CD4-positive, alpha-beta T cell treated with Interleukin-21 for 1 hour (primary cell): ENCODE results near the gene UBTD2.
A peak's percentile ranks its signal among the peaks of the same experiment; 100 is the strongest.

ENCODE experiments used
- DNase-seq: peaks from one replicate; pipeline ENCODE4 v3.0.0-alpha.2; 2020

The UBTD2 gene

DNA sequence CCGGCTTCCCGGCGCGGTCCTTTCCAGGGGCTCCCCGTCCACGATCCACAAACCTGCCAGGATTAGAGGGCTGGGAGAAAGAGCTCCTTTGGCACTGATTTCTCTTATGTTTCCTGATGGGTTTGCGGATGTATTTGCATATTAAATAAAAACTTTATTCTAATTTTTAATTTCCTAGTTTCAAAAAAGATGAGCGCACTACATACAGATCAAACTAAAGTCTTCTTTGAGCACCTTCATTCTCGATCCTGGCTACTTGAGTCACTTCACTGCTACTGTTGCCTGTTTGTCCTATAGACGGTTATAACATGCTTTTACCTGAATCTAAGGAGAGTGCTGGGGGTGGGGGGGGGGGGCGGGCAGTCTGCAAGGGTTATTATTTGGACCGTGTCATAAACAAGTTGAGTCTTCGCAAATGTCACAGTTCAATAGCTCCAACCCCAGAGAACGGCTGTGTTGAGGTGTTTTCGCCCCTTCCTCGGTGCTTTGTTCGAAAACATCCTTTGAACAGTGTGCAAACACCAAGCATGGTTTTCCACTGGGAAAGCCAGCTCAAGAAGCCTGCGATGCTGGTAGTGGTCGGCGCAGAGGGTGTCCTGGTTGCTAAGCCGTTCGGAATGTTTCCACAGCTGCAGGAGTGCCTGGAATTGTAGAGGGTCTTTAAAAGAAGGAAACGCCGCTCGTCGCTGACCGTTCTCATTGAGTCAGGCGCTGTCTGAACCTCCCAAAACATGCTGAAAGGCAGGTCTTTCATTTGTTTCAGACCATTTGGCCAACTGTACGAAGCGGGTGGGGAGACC is 94.5 kb downstream of the UBTD2 start:
- DNase-seq: no peak

DNA sequence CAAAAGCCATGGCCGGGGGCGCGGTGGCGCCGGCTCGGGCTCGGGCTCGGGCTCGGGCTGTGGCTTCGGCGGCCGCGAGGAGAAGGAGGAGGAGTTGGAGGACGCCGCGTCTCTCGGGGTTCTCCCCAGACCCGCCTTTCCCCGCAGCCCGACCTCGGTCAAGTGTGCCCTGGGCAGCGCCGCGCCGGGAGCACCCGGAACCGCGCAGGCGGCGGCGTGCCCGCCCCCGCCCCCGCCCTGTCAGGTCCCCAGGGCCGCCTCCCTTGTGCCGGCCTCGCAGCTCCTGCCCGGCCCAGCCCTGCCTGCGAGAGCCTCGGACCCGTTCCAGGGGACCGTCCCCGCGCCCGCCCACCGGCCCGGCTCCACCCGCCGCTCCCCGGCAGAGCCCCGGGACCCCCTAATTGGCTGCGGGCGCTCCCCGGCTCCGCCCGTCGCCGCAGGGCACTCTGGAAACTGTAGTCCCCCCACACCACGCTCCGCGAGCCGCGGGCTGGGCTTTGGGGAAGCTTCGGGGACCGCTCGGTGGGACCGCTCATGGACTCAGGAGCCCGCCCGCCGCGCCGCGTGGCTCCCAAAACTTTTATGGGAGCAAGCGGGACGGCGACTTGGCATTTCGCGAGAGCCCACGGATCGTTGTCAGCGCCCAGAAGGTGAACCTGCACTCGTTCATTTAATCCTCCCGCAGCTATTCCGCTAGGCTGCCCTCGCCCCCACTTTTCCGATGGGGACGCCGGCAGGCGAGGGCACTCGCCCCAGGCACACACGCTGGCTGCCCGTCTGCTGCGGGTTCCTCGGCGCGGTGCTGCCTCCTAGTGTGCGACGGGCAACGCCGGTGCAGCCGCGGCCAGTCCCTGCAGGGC is 95.3 kb downstream of the UBTD2 start, which contains the start of gene STK10:
Gene STK10, minus strand, starts transcription at position 192 of the 860 bp plus-strand sequence. Its CDS starts 182 bp downstream, at position 10.
- DNase-seq: peak; percentile 91

DNA sequence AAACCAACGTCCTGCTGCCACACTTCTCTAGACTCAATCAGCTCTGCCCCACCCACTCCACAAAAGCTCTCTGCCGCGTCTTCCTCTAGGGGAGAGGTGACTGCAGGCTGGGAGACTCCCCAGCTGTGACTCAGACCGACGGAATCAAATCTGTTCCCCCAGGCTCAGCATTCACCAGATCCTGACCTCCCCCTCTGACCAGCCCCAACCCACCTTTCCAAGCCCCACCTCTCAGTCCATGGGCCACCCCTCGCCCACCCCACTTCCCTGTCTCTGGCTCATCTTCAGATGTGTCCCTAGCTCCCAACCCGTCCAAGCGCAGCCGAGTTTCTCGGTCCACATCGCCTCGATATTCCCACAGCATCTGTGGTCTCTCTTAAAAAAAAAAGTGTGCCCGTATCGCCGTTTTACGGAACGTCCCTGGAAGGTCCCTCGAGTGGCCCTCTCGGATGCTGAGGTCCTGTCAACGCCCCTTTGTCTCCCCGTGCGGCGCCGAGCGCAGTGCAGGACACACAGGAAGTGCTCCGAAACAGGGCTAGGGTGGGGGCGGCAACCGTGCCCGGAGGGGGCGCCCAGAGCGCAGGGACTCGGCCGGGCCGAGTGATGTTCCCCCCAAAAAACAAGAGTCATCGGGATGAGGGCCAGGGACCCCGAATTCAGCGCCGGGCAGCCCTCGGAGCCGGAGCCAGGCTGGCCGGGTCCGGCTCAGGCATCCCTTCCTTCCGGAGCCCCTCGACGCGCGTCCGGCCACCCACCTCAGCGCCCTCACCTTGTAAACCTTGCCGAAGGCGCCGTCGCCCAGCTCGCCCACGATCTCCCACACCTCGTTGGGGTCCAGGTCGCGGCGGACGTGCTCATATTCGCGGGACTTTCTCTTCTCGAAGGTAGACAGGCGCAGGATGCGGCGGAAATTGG is 96.2 kb downstream of the UBTD2 start:
- DNase-seq: peak; percentile 73

DNA sequence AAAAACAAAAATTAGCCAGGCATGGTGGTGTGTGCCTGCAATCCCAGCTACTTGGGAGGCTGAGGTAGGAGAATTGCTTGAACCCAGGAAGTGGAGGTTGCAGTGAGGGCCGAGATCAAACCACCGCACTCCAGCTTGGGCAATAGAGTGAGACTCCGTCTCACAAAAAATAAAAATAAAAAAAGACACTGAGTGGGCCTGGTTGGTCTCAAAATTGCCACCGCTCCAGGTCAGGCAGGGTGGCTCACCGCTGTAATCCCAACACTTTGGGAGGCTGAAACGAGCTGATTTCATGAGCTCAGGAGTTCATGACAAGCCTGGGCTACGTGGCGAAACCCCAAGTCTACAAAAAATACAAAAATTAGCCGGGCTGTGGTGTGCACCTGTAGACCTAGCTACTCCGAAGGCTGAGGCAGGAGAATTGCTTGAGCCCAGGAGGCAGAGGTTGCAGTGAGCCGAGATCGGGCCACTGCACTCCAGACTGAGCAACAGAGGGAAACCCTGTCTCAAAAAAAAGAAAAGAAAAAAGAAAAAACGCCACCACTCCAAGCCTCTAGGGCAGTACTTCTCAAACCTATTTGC is 97.4 kb downstream of the UBTD2 start:
- no peak for DNase-seq

DNA sequence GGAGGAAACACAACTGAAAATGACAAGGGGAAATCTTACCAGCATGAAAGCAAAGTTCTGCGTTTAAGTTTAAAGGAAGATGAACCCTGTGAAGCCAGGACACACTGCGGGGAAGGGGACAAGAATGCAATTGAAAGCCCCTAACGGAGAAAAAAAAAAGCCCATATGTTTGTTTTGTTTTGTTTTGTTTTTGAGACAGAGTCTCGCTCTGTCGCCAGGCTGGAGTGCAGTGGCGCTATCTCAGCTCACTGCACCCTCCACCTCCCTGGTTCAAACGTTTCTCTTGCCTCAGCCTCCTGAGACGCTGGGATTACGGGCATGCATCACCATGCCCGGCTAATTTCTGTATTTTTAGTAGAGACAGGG is 98.5 kb downstream of the UBTD2 start:
- DNase-seq: peak; percentile 47

DNA sequence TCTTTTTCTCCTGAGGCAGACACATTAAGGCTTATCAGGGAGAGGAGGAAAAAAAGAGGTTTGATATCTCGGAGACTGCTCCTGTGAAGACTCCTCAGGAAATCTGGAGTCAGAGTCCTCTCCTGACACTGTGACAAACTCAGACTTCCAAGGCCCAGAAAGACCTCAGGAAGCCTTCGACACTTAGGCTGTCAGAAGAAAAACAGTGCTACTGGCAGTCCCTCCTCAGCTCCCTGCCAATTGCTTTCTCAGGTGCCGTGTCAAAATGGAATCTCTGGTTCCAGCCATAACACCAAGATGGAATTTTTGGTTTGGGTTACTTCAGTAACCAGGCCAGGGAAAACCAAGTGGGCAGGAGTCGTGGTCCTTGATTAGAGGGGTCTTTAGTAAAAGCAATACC is 99.7 kb downstream of the UBTD2 start:
- DNase-seq: no peak

DNA sequence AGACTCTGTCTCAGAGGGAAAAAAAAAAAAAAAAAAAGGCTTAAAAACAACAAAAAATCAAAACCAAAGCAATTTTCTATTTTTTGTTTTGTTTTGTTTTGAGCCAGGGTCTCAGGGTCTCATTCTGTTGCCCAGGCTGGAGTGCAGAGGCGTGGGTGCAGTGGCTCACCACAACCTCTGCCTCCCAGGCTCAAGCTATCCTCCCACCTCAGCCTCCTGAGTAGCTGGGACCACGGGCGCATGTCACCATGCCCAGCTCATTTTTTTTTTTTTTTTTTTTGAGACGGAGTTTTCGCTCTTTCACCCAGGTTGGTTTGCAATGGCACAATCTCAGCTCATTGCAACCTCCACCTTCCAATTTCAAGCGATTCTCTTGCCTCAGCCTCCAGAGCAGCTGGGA is 101.3 kb downstream of the UBTD2 start:
- DNase-seq: no peak

DNA sequence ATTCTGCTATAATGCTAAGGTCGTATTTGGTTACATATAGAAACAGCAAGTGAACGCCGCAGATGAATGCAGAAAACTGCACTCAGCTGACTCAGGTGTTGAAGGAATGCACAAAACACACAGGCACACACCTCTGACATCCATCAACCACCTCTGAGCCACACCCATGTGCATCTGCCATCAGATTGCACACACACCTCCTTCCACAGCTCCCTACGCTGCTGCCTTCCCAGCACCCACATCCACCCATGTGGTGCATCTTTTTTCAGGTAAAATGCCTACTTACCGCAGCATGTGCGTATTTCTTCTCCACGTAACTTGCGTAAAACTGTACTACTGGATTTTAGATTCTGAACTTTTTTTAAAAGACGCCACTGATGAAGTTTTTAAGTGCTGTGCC is 102.6 kb downstream of the UBTD2 start:
- peak; percentile 50 for DNase-seq

DNA sequence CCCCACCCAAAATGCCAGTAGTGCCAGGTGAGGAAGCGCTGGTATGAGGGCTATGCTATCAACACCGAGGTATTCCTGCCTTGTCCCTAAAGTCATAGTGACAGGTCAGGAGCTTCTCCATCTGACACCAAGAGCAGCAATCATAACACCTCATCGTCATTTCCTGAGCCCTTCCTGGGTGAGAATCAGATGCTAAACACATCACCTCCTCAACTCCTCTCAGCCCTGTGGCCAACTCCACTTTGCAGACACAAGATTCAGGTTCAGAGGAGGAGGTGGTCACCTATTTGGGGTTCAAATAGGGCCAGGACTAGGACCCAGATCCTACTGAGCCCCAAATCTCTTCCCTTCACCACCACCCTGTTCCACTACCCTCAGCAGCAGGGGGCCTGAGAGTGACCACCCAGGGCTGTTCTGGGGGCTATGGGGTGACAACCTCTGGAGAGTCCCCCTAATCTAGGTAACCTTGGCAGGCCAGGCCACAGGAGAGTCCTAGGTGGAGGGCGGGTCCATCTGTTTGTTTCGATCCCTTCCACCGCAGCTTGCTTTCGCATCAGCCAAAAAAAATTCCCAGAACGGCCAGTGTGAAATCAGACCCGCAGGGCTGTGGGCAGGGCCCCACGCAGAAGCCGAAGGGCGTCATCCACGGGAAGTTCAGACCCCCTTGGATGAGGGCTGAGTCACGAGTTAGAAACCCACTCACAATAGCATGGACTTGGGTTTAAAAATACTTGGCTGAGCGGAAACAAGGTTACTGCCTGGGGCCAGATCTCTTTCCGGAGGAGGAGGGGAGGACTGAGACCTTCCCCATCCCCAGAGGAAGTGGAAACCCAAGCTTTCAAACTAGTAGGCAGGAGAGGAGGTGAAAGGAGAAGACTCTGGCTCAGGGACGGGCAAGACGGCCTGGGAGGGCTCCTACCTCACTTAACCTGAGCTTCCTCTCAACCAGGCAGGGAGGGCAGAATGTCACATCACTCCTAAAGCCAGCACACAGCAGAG is 104.3 kb downstream of the UBTD2 start:
- DNase-seq: peak; percentile 77

DNA sequence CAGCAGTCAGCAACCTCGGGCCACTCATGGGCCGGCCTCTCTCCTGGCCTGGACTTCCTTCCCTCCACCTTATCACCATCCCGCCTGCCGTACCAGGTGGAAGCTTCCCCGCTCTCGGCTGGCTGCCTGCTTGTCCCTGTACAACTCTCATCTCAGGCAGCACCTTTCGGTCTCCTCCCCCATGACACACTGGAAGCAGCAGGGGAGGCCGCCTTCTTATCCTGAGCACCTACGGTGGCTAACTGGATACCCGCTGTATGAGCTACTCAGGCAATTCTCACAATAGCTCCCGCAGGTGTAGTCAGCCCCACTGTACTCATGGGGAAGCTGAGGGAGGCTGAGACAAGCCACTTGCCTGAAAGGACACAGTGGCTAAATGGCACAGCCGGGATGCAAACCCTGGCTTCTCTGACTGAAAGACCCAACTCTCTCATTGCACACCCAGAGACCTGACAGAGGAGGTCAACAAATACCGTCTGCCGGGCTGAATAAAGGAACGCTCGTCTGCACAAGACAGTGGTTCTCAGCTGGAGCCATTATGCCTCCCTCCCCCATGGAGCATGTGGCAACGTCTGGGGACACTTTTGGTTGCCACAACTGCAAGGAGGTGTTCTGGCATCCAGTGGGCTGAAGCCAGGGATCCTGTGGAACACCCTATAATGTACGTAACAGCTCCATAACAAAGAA is 105.1 kb downstream of the UBTD2 start:
- DNase-seq: peak; percentile 49

DNA sequence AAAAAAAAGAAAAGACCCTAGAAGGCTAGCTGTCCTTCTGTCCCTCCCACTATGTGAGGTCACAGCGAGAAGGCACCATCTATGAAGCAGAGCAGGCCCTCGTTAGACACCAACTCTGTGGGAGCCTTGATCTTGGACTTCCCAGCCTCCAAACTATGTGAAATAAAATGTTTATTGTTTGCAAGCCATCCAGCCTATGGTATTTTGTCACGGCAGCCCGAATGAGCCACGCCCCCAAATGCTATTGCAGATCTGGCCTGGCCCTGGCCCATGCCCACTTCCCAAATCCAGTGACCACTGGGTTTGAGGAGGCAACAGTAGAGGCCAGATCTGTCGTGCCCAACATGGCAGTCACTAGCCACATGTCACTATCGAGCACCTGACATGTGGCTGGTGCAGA is 106.4 kb downstream of the UBTD2 start:
- no peak for DNase-seq

DNA sequence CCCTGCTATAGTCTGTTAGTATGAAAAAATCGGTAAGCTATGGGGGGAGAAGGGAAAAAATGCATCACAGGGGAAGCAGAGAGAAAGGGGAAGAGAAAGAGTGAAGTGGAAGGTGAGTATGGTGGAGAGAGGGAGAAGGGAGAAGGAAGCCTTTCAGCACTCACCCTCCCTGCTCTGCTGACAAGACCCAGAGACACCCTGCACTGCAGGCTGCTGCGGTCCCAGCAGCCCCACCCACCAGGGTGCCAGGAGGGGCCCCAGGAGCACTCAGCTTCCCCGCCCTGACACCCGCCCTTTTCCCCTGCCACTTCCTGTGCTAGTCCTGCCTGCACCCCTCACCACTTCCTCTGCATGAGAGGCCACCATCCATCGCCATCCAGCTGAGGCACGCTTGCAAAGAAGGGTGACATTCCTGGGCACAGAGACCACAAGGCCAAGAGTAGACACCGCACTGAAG is 108.3 kb downstream of the UBTD2 start:
- peak; percentile 90 for DNase-seq

DNA sequence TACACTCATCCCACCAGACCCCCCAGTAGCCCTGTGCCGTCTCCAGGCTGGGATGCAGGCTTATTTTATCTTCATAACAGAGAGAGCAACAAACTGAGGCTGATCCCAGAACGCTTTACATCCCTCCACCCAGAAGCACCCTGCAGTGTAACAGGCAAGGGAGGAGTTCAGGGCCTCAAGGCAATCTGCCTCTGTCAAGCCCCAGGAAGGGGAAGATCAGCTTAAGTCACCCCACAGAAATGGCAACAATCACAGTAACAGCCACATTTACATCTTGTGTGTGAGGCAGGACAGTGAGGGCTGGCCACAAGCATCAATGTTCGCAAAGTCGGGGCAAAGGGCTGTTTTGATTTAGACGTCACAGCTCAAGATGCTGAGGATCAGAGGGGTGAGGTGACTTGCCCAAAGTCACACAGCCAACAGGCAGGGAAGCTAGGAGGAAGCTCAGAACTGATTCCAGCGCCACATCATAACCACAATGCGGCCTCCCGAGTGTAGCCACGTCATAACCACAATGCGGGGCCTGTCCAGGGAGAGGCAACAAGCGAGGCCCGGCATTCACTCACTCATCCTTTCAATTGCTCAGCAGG is 109.9 kb downstream of the UBTD2 start:
- DNase-seq: peak; percentile 69

DNA sequence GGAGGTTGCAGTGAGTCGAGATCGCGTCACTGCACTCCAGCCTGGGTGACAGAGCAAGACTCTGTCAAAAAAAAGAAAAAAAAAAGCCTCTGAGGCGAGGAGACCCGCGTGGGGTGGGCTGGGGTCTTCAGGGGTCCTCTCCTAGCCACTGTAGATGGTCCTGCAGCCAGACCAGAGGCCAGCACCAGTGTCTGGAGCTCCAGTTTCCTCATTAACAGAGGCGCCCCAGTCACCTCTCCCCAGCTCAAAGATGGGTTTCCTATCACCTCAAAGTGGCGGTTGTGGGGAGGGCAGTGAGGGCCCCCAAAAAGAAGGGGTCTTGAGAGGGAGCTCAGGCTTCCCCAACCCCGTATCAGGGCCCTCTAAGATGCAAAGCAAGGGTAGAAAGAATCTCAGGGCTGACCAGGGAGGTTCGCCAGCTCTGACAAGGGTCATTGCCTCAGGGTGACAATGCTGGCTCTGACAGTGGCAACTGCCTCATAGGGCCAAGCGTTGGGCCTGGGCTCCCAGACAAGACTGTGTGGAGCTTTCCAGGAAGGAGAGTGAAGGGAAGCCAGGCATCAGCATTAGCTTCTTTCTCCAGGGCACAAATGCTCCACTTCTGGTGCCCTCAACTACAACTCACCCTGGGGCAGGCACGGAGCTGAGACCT is 110.5 kb downstream of the UBTD2 start:
- no peak for DNase-seq

DNA sequence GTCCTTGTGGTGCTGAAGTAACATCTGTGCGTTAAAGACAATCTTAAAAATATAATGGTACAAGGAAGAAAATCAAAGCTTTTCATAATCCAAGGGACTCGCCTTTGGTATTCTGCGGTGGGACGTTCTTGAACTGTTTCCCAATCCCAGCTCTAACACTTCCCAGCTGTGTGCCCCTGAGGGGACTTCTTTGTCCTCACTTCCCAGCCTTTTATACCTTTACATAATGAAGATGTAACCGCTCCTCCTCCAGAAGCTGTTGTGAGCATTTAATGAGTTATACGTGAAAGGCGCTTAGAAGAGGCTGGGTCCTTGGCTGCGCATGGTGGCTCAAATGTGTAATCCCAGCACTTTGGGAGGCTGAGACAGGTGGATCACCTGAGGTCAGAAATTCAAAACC is 112.4 kb downstream of the UBTD2 start:
- DNase-seq: no peak

DNA sequence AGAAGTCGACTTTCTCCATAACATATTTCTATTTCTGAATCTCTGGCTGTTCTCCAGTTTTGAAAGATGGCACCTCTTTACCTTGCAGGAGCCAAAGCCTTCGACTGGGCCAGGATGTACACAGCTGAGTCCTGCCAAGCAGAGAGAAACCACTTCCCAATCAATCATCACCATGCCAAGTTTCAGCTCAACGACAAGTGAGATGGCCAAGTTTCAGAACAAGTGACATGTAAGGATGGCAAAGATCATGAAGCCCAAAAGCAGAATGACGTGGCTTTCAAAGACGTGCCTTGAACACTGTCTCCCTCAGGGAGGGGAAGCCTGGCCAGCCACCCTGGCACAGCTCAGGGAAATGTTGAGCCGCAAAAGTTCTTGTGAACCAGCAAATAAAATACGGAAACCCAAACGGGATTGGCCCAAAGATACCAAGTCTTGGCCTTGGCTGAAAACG is 113.3 kb downstream of the UBTD2 start:
- no peak for DNase-seq

DNA sequence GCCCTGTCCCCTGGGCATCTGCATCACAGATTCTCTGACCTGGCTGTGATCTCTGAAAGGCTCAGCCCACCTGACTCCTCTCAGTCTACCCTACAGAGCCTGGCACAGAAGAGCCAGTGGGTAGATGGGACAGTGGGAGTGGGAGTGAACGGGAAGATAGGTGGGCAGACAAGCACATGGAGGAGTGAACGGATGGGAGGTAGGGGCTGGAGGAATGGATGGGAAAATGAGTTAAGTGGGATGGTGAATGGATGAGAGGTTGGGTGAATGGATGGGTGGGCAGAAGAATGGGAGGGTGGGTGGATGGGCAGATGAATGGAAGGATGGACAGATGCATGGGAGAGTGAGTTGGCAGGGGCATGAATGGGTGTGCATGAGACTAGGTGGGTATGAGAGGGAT is 114.3 kb downstream of the UBTD2 start:
- DNase-seq: no peak

DNA sequence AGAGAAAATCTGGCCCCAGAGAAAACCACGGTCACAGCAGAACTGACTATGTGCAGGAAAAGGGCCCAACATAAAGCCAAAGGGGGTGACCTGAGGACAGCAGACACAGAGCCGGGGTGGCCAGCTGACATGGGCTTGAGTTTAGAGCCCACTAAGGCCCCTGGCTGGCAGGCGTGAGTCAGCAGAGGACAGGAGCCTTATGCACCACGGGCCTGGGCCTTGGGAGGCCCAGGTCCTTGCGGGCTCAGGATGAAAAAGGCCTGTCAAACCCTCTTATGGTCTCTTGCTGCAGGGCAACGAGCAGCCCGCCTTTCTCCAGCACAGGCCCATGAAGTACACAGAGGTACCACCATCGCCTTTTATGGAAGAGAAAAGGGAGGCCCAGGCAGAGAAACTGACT is 115.3 kb downstream of the UBTD2 start:
- no peak for DNase-seq

DNA sequence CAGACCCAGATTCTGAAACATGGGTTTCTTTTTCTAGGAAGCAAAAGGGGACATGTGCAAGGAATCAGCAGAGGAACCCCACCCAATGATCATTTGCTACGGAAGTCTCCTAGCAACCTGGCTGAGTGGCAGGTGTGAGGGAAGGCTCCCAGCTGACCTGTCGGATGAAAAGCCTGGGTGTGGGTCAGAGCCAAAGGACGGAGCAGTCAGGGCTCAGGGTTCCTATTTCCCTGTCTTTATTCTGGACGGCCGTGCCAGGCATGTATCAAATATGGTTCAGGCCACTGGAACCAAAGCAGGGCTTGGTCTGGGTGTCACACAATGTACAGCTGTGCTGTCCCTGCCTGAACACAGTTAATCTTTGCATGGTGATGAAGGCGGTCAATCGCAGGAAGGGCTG is 115.7 kb downstream of the UBTD2 start:
- DNase-seq: no peak
